H1 (cell line): ENCODE results near the gene CDKN1A. TPM values are rescaled to one million over a fixed set of nuclear protein-coding genes. Genes with fewer than 3 reads are reported as not detected.

Experiments
- CTCF ChIA-PET: fragments of 300-600 bp; sonication (Branson Sonifier 250); formaldehyde crosslinking; loops from one replicate; lab custom pipeline; 2021; ENCODE audit not compliant: partially characterized antibody; lab: Charles Lee
- POLR2A ChIA-PET: fragments of 300-600 bp; sonication (Branson Sonifier 250); formaldehyde crosslinking; loops from one replicate; lab custom pipeline; 2021; ENCODE audit warnings: inconsistent platforms; ENCODE audit not compliant: partially characterized antibody; lab: Charles Lee
- DNase-seq, 2 experiments: peaks; one replicate each; pipeline versions ENCODE4 v3.0.0 to v3.0.0-alpha.2; 2010 to 2022; ENCODE audit warnings: low spot score in 2 of 2, low read depth in 1 of 2, mixed read lengths in 1 of 2
- FAIRE-seq: peaks from 2 replicates; lab custom pipeline; 2011; peaks lifted over from hg19 to GRCh38; lab: Jason Lieb, UNC
- H2AFZ ChIP-seq: 2 replicates; pipeline ENCODE4 v1.8.1; 2012; ENCODE audit warnings: low read length, inconsistent platforms
- H2AK5ac ChIP-seq: 2 replicates; pipeline ENCODE4 v1.6.1; 2013; ENCODE audit warnings: low read depth, low read length
- H2BK120ac ChIP-seq: replicated peaks from 2 replicates; pipeline ENCODE3; 2013; ENCODE audit warnings: low read depth, low read length, inconsistent platforms
- H2BK12ac ChIP-seq: 2 replicates; pipeline ENCODE4 v1.6.1; 2013; ENCODE audit warnings: low read depth, low read length
- H2BK15ac ChIP-seq: 2 replicates; pipeline ENCODE4 v1.6.1; 2013; ENCODE audit warnings: low read length
- H2BK20ac ChIP-seq: 2 replicates; pipeline ENCODE4 v1.6.1; 2013; ENCODE audit warnings: low read length
- H2BK5ac ChIP-seq: 2 replicates; pipeline ENCODE4 v1.6.1; 2013; ENCODE audit warnings: low read depth, low read length
- H3K14ac ChIP-seq: 2 replicates; pipeline ENCODE4 v1.6.1; 2013; ENCODE audit warnings: inconsistent platforms; ENCODE audit not compliant: insufficient read length
- H3K18ac ChIP-seq: 2 replicates; pipeline ENCODE4 v1.6.1; 2013; ENCODE audit warnings: low read length; ENCODE audit errors: extremely low read depth
- H3K23ac ChIP-seq: 2 replicates; pipeline ENCODE4 v1.6.1; 2013; ENCODE audit warnings: inconsistent platforms; ENCODE audit not compliant: insufficient read length
- H3K23me2 ChIP-seq: 2 replicates; pipeline ENCODE4 v1.6.1; 2013; ENCODE audit warnings: low read depth, low read length
- H3K27ac ChIP-seq: 2 replicates; pipeline ENCODE4 v1.6.1; 2011; ENCODE audit warnings: low read depth, low read length, inconsistent platforms
- H3K27me3 ChIP-seq, 4 experiments: replicated peaks in 1 of 4; 1 replicate in 1 of 4; 2 replicates in 3 of 4; pipeline versions ENCODE4 v1.6.1 to v1.8.1; 2011 to 2013; ENCODE audit warnings: low read length in 3 of 4, mild to moderate bottlenecking in 3 of 4, inconsistent platforms in 2 of 4, mixed read lengths in 2 of 4, moderate library complexity in 1 of 4; ENCODE audit not compliant: control insufficient read depth in 3 of 4, insufficient read depth in 3 of 4; ENCODE audit errors: extremely low read depth in 1 of 4
- H3K36me3 ChIP-seq, 4 experiments: 2 replicates each; pipeline versions ENCODE4 v1.6.1 to v1.8.1; 2011 to 2013; ENCODE audit warnings: mild to moderate bottlenecking in 4 of 4, low read length in 3 of 4, moderate library complexity in 2 of 4, control low read depth in 1 of 4, inconsistent platforms in 1 of 4; ENCODE audit not compliant: insufficient read depth in 4 of 4, control insufficient read depth in 2 of 4
- H3K4ac ChIP-seq: replicated peaks from 2 replicates; pipeline ENCODE3; 2013; ENCODE audit warnings: low read length, low read depth, mixed read lengths, inconsistent platforms; ENCODE audit not compliant: insufficient read length
- H3K4me1 ChIP-seq, 4 experiments: replicated peaks in 1 of 4; 1 replicate in 1 of 4; 2 replicates in 3 of 4; pipeline versions ENCODE4 v1.6.1 to v1.8.1; 2011 to 2013; ENCODE audit warnings: low read length in 3 of 4, inconsistent platforms in 2 of 4, mixed read lengths in 1 of 4; ENCODE audit not compliant: insufficient read depth in 4 of 4, control insufficient read depth in 3 of 4
- H3K4me2 ChIP-seq, 2 experiments: 2 replicates each; pipeline versions ENCODE4 v1.6.1 to v1.8.1; 2011 to 2013; ENCODE audit warnings: low read depth in 2 of 2, low read length in 2 of 2, control low read depth in 1 of 2, inconsistent platforms in 1 of 2, mild to moderate bottlenecking in 1 of 2; ENCODE audit not compliant: insufficient read depth in 1 of 2
- H3K4me3 ChIP-seq, 4 experiments: fragments of 200-600, 300-600 bp in 1 of 4; sonication (generic), shearing (Covaris generic), sonication (Bioruptor Twin) in 1 of 4; 2 replicates each; pipeline versions ENCODE4 v1.5.1 to v1.8.1; 2011 to 2016; ENCODE audit warnings: low read length in 4 of 4, low read depth in 3 of 4, control low read depth in 2 of 4, inconsistent platforms in 2 of 4, mild to moderate bottlenecking in 2 of 4, mixed read lengths in 1 of 4, moderate library complexity in 1 of 4; ENCODE audit not compliant: insufficient read depth in 2 of 4; ENCODE audit errors: extremely low read depth in 1 of 4
- H3K56ac ChIP-seq: replicated peaks from 2 replicates; pipeline ENCODE3; 2013; ENCODE audit warnings: low read depth, mild to moderate bottlenecking, mixed read lengths, low read length, inconsistent platforms; ENCODE audit not compliant: insufficient read length
- H3K79me1 ChIP-seq: 2 replicates; pipeline ENCODE4 v1.6.1; 2013; ENCODE audit warnings: low read depth, low read length, control low read depth
- H3K79me2 ChIP-seq, 2 experiments: 2 replicates each; pipeline versions ENCODE4 v1.6.1 to v1.8.1; 2012 to 2013; ENCODE audit warnings: low read length in 2 of 2, mild to moderate bottlenecking in 2 of 2, inconsistent platforms in 1 of 2; ENCODE audit not compliant: insufficient read depth in 2 of 2, control insufficient read depth in 1 of 2
- H3K9ac ChIP-seq, 4 experiments: replicated peaks in 1 of 4; 1 replicate in 1 of 4; 2 replicates in 3 of 4; pipeline versions ENCODE4 v1.6.1 to v1.8.1; 2011 to 2013; ENCODE audit warnings: low read depth in 3 of 4, low read length in 3 of 4, control low read depth in 2 of 4, mild to moderate bottlenecking in 2 of 4, moderate library complexity in 2 of 4, inconsistent platforms in 1 of 4; ENCODE audit errors: extremely low read depth in 1 of 4
- H3K9me3 ChIP-seq, 2 experiments: 2 replicates each; pipeline versions ENCODE4 v1.6.1 to v1.8.1; 2012 to 2013; ENCODE audit warnings: mild to moderate bottlenecking in 2 of 2, moderate library complexity in 2 of 2, control low read depth in 1 of 2, inconsistent platforms in 1 of 2, low read depth in 1 of 2, low read length in 1 of 2, mixed read lengths in 1 of 2; ENCODE audit not compliant: insufficient read depth in 2 of 2
- H4K20me1 ChIP-seq, 2 experiments: replicated peaks in 1 of 2; 2 replicates each; pipeline versions ENCODE3 to v1.8.1; 2011 to 2013; ENCODE audit warnings: inconsistent platforms in 2 of 2, low read length in 2 of 2, mild to moderate bottlenecking in 1 of 2; ENCODE audit not compliant: insufficient read depth in 2 of 2, control insufficient read depth in 1 of 2
- H4K5ac ChIP-seq: 2 replicates; pipeline ENCODE4 v1.6.1; 2013; ENCODE audit warnings: low read length, low read depth, mixed read lengths, inconsistent platforms; ENCODE audit not compliant: insufficient read length
- H4K8ac ChIP-seq: 2 replicates; pipeline ENCODE4 v1.8.0; 2013; ENCODE audit warnings: mild to moderate bottlenecking, moderate library complexity, low read length, inconsistent platforms; ENCODE audit not compliant: insufficient read depth; ENCODE audit errors: extremely low read depth
- H4K91ac ChIP-seq: replicated peaks from 2 replicates; pipeline ENCODE3; 2013; ENCODE audit warnings: low read length, mixed read lengths, inconsistent platforms; ENCODE audit not compliant: insufficient read length
- CBX8 ChIP-seq: fragments of 300-800, 300-1000 bp; sonication (generic); IDR thresholded peaks from 2 replicates; pipeline ENCODE4 v1.7.1; 2016; ENCODE audit warnings: low read depth, low read length, borderline replicate concordance
- WGBS, 2 experiments: shearing (Covaris generic) in 1 of 2; methylation state at CpG; one replicate each; pipeline versions ENCODE4 v1.1.6 to v1.1.7; 2013 to 2015; ENCODE audit warnings: low lambda C conversion rate in 2 of 2, mixed read lengths in 2 of 2, inconsistent platforms in 1 of 2, low coverage in 1 of 2, missing lambda C conversion rate in 1 of 2; ENCODE audit not compliant: insufficient replicate concordance in 2 of 2, insufficient coverage in 1 of 2, insufficient read length in 1 of 2; ENCODE audit errors: extremely low coverage in 1 of 2, missing lambda C conversion rate in 1 of 2; 5-methylcytosine and 5-hydroxymethylcytosine counted together
- polyA plus RNA-seq, 7 experiments: library from polyadenylated mRNA; depleted of rRNA in 3 of 7; stranded (reverse) in 5 of 7; unstranded in 2 of 7; fragments of >200 nt in 5 of 7; fragments of 200-250 nt in 2 of 7; gene quantifications; 1 replicate in 5 of 7; 2 replicates in 1 of 7; 4 replicates in 1 of 7; pipeline versions ENCODE4 v1.2.1 to v1.2.3, GENCODE V29; 2011 to 2013; ENCODE audit warnings: missing spikeins in 2 of 7, mixed read lengths in 2 of 7
- total RNA-seq: library from RNA; stranded (reverse); fragmentation: NEBNext Ultra II Directional; extraction: Animal tissue kit (Norgen Biotek cat#: 25700); gene quantifications from 2 replicates; pipeline ENCODE4 v1.2.1, GENCODE V29; 2021
- TF ChIP-seq, protein P1 (sequence below): IDR thresholded peaks from 2 replicates; pipeline ENCODE4 v1.6.1; 2012; ENCODE audit warnings: inconsistent platforms

The CDKN1A gene
- total and polyA plus RNA-seq, 2 of the 8 experiments (the other 6 are each of a cell fraction or from before 2014, with no cell fraction given): 15.2 to 36.0 TPM

DNA sequence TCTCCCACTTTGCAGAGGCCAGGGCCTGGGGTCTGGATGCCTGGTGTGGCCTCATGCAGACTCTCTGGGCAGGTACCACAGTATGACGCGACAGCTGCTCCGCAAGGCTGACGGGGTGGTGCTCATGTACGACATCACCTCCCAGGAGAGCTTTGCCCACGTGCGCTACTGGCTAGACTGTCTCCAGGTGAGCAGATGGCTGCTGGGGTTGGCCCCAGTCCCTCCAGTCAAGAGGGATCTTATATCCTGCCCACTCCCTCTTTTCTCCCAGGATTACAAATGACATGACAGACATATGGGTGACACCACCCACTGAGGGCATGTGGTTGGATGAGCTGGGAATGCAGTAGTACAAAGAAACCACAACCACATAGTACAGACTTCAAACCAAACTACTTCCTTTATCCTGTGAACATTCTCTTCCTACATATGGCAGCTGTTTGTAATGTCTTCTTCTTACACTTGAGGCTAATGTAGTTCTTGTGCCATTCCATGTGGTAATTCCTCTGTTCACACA is 49.0 kb downstream of the CDKN1A start:
- Histone ChIP-seq H3K27me3 (no peaks in the 10 kb centered on the region), H3K18ac (no peak overlapping the region), H4K8ac (no peak overlapping the region), H3K14ac (no peak overlapping the region), H2BK120ac (no peak overlapping the region), H4K20me1 (no peaks in the 10 kb centered on the region), H2BK20ac (no peak overlapping the region), H3K9me3 (no peaks in the 10 kb centered on the region), H3K36me3 (no peaks in the 10 kb centered on the region), H3K9ac (no peak overlapping the region), H2BK15ac (no peak overlapping the region), H3K4me1 (peaks cover 0 to 7% (median 4%) of the 10 kb centered on the region in 4 experiments; a peak in 3 of 7 replicates), H2BK12ac (no peak overlapping the region), H3K56ac (no peak overlapping the region), H3K79me1 (no peaks in the 10 kb centered on the region), H4K91ac (no peak overlapping the region), H3K4me2 (no peak overlapping the region), H3K4me3 (no peak overlapping the region), H3K4ac (no peak overlapping the region), H2BK5ac (no peak overlapping the region), H3K27ac (no peak overlapping the region), H3K79me2 (no peaks in the 10 kb centered on the region), H3K23me2 (no peaks in the 10 kb centered on the region; the same call in 1 of the 2 replicates), H2AK5ac (no peak overlapping the region), H4K5ac (no peak overlapping the region), H3K23ac (no peak overlapping the region), H2AFZ (no peak overlapping the region)
- 88% methylated on average over 7 of the region's 7 CpGs; no CpG with 5 or more reads in 1 of the 2 experiments for WGBS, 2 experiments
- ChIA-PET CTCF (interaction anchor here (1.4 to 1.9 kb wide), 2 partner anchors 10 to 51 kb away, joined by 3 to 6 read pairs; no protein-coding TSS in a partner anchor), POLR2A (interaction anchor here (1.3 kb wide), 1 partner anchor 19 kb away, joined by 3 read pairs; no protein-coding TSS in a partner anchor)
- no peak for TF ChIP-seq CBX8
- TF ChIP-seq, protein P1, sequence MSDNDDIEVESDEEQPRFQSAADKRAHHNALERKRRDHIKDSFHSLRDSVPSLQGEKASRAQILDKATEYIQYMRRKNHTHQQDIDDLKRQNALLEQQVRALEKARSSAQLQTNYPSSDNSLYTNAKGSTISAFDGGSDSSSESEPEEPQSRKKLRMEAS: no peak
- DNase-seq (no peak), FAIRE-seq (no peak)
